Neural cell (in vitro differentiated cells): ENCODE data around the gene HS3ST3A1. TPM values are rescaled to one million over a fixed set of nuclear protein-coding genes. Genes with fewer than 3 reads are reported as not detected.

ENCODE experiments used
- H2AFZ ChIP-seq: fragments of 200-600, 300-800 bp; sonication (generic), shearing (Covaris generic); 2 replicates; pipeline ENCODE4 v1.6.0; 2014; ENCODE audit warnings: low read depth, mild to moderate bottlenecking, antibody characterized with exemption, low read length, moderate library complexity
- H3F3A ChIP-seq: fragments of 200-600 bp; shearing (Covaris generic); 2 replicates; pipeline ENCODE4 v1.6.1; 2016; ENCODE audit warnings: mild to moderate bottlenecking, moderate library complexity, mixed read lengths, antibody characterized with exemption, low read length; ENCODE audit not compliant: insufficient read depth, poor library complexity, severe bottlenecking
- H3K27ac ChIP-seq: fragments of 200-600, 300-800 bp; sonication (generic), shearing (Covaris generic); 2 replicates; pipeline ENCODE4 v1.5.1; 2014; ENCODE audit warnings: mild to moderate bottlenecking, low read length, moderate library complexity
- H3K27me3 ChIP-seq: fragments of 300-800, 200-600 bp; sonication (generic), shearing (Covaris generic); 2 replicates; pipeline ENCODE4 v1.6.0; 2014; ENCODE audit warnings: mild to moderate bottlenecking, low read depth, low read length, moderate library complexity; ENCODE audit not compliant: insufficient read depth
- H3K36me3 ChIP-seq: fragments of 300-800, 200-600 bp; sonication (generic), shearing (Covaris generic); 2 replicates; pipeline ENCODE4 v1.5.1; 2014; ENCODE audit warnings: mild to moderate bottlenecking, antibody characterized with exemption, low read length, moderate library complexity; ENCODE audit not compliant: insufficient read depth
- H3K4me2 ChIP-seq: fragments of 300-800, 200-600 bp; sonication (generic), shearing (Covaris generic); 2 replicates; pipeline ENCODE4 v1.6.0; 2014; ENCODE audit warnings: mild to moderate bottlenecking, low read length
- H3K4me3 ChIP-seq: fragments of 300-800, 200-600 bp; sonication (generic), shearing (Covaris generic); 2 replicates; pipeline ENCODE4 v1.5.1; 2014; ENCODE audit warnings: mild to moderate bottlenecking, low read length, moderate library complexity
- H3K79me2 ChIP-seq: fragments of 200-600 bp; shearing (Covaris generic); replicated peaks from 2 replicates; pipeline ENCODE4 v1.6.0; 2014; ENCODE audit warnings: mild to moderate bottlenecking, low read length, moderate library complexity; ENCODE audit not compliant: insufficient read depth
- H3K9ac ChIP-seq: fragments of 300-800, 200-600 bp; sonication (generic), shearing (Covaris generic); 2 replicates; pipeline ENCODE4 v1.6.1; 2016; ENCODE audit warnings: mild to moderate bottlenecking, low read length, mixed read lengths
- H3K9me2 ChIP-seq: fragments of 200-600 bp; shearing (Covaris generic); 2 replicates; pipeline ENCODE4 v1.6.1; 2016; ENCODE audit warnings: mild to moderate bottlenecking, low read length, mixed read lengths; ENCODE audit not compliant: insufficient read depth
- H3K9me3 ChIP-seq: fragments of 200-600, 300-800 bp; sonication (generic), shearing (Covaris generic); 2 replicates; pipeline ENCODE4 v1.6.1; 2016; ENCODE audit warnings: mild to moderate bottlenecking, mixed run types, low read length, moderate library complexity, mixed read lengths
- H4K20me1 ChIP-seq: fragments of 200-600 bp; shearing (Covaris generic); 2 replicates; pipeline ENCODE4 v1.6.1; 2016; ENCODE audit warnings: mild to moderate bottlenecking, mixed run types; ENCODE audit not compliant: insufficient read depth
- CTCF ChIP-seq: fragments of 450-650 bp; IDR thresholded peaks from 2 replicates; pipeline ENCODE4 v1.5.1; 2014; ENCODE audit warnings: antibody characterized with exemption, mild to moderate bottlenecking, moderate library complexity; ENCODE audit not compliant: poor library complexity, severe bottlenecking
- EP300 ChIP-seq: fragments of 450-650 bp; conservative IDR thresholded peaks from 2 replicates; pipeline ENCODE4 v1.6.1; 2014; ENCODE audit warnings: antibody characterized with exemption, mild to moderate bottlenecking, moderate library complexity; ENCODE audit not compliant: poor library complexity, severe bottlenecking
- EZH2 ChIP-seq: fragments of 200-600, 300-800 bp; shearing (Covaris generic), sonication (generic); IDR thresholded peaks from 2 replicates; pipeline ENCODE4 v1.6.1; 2014; ENCODE audit warnings: antibody characterized with exemption, low read length, borderline replicate concordance, mild to moderate bottlenecking; ENCODE audit not compliant: insufficient read depth, poor library complexity, severe bottlenecking
- MXI1 ChIP-seq: fragments of 450-650 bp; conservative IDR thresholded peaks from 2 replicates; pipeline ENCODE4 v1.6.1; 2014; ENCODE audit warnings: antibody characterized with exemption, mild to moderate bottlenecking; ENCODE audit not compliant: poor library complexity, severe bottlenecking
- POLR2AphosphoS5 ChIP-seq: IDR thresholded peaks from 2 replicates; pipeline ENCODE4 v1.6.1; 2012
- RAD21 ChIP-seq: fragments of 450-650 bp; conservative IDR thresholded peaks from 2 replicates; pipeline ENCODE4 v1.6.1; 2014; ENCODE audit warnings: antibody characterized with exemption, mild to moderate bottlenecking, moderate library complexity
- SMC3 ChIP-seq: fragments of 450-650 bp; conservative IDR thresholded peaks from 2 replicates; pipeline ENCODE4 v1.6.1; 2014; ENCODE audit warnings: antibody characterized with exemption, mild to moderate bottlenecking, moderate library complexity; ENCODE audit not compliant: poor library complexity
- TAF1 ChIP-seq: IDR thresholded peaks from 2 replicates; pipeline ENCODE4 v1.6.1; 2012; ENCODE audit warnings: low read depth
- polyA plus RNA-seq: library from polyadenylated mRNA; depleted of rRNA; stranded (reverse); fragments of >200 nt; gene quantifications from 2 replicates; pipeline ENCODE4 v1.2.3, GENCODE V29; 2014
- TF ChIP-seq, protein P1 (sequence below): IDR thresholded peaks from 2 replicates; pipeline ENCODE4 v1.6.1; 2012; ENCODE audit warnings: borderline replicate concordance

HS3ST3A1 gene
- polyA plus RNA-seq, 1 donor from 2014 or later: 0.56 TPM

GRCh38 chr17:13634021-13634420 lies 32.3 kb upstream of the HS3ST3A1 start:
- Histone ChIP-seq H3F3A (no peaks in the 10 kb centered on the region), H2AFZ (no peak overlapping the region), H3K4me2 (no peak overlapping the region), H3K9me2 (no peaks in the 10 kb centered on the region), H3K27ac (no peak overlapping the region), H4K20me1 (no peaks in the 10 kb centered on the region), H3K79me2 (no peaks in the 10 kb centered on the region), H3K4me3 (no peak overlapping the region), H3K27me3 (no peaks in the 10 kb centered on the region), H3K9ac (no peak overlapping the region), H3K9me3 (no peaks in the 10 kb centered on the region), H3K36me3 (no peaks in the 10 kb centered on the region)
- TF ChIP-seq, protein P1, sequence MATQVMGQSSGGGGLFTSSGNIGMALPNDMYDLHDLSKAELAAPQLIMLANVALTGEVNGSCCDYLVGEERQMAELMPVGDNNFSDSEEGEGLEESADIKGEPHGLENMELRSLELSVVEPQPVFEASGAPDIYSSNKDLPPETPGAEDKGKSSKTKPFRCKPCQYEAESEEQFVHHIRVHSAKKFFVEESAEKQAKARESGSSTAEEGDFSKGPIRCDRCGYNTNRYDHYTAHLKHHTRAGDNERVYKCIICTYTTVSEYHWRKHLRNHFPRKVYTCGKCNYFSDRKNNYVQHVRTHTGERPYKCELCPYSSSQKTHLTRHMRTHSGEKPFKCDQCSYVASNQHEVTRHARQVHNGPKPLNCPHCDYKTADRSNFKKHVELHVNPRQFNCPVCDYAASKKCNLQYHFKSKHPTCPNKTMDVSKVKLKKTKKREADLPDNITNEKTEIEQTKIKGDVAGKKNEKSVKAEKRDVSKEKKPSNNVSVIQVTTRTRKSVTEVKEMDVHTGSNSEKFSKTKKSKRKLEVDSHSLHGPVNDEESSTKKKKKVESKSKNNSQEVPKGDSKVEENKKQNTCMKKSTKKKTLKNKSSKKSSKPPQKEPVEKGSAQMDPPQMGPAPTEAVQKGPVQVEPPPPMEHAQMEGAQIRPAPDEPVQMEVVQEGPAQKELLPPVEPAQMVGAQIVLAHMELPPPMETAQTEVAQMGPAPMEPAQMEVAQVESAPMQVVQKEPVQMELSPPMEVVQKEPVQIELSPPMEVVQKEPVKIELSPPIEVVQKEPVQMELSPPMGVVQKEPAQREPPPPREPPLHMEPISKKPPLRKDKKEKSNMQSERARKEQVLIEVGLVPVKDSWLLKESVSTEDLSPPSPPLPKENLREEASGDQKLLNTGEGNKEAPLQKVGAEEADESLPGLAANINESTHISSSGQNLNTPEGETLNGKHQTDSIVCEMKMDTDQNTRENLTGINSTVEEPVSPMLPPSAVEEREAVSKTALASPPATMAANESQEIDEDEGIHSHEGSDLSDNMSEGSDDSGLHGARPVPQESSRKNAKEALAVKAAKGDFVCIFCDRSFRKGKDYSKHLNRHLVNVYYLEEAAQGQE: no peak
- TF ChIP-seq EZH2: no peak
- no peak for TF ChIP-seq CTCF
- no peak for TF ChIP-seq POLR2AphosphoS5
- TF ChIP-seq MXI1: no peak
- TF ChIP-seq EP300: no peak

- H3K36me3 ChIP-seq: no peaks in the 10 kb centered on the region
- H3K79me2 ChIP-seq: no peaks in the 10 kb centered on the region
- TF ChIP-seq RAD21 (no peak), POLR2AphosphoS5 (no peak), SMC3 (no peak), MXI1 (no peak), EZH2 (no peak), EP300 (no peak), TAF1 (no peak), CTCF (no peak)
- TF ChIP-seq, protein P1: no peak
- H3K9me3 ChIP-seq: no peaks in the 10 kb centered on the region
- no peak overlapping the region for H3K27ac ChIP-seq
- no peak overlapping the region for H3K4me3 ChIP-seq
- H3K4me2 ChIP-seq: no peak overlapping the region
- H2AFZ ChIP-seq: no peak overlapping the region
- no peaks in the 10 kb centered on the region for H4K20me1 ChIP-seq
- no peak overlapping the region for H3K9ac ChIP-seq
- H3F3A ChIP-seq: no peaks in the 10 kb centered on the region
- H3K27me3 ChIP-seq: no peaks in the 10 kb centered on the region
- H3K9me2 ChIP-seq: no peaks in the 10 kb centered on the region
These were observed 29.8 kb upstream of the HS3ST3A1 start for GRCh38 chr17:13631529-13631928.
